Ovary (tissue), 9 donors: ENCODE data around the gene NEDD4L. TPM values are rescaled to one million over a fixed set of nuclear protein-coding genes. Genes with fewer than 3 reads are reported as not detected.

Source experiments
- DNase-seq, 5 donors: peaks; one replicate each; pipeline ENCODE4 v3.0.0-alpha.2; 2019 to 2020
- H3K27ac ChIP-seq, 2 donors: fragments of 200-600 bp; one replicate each; pipeline versions ENCODE4 v1.5.1 to v1.8.0; 2019 to 2022
- H3K27me3 ChIP-seq: fragments of 200-600 bp; one replicate; pipeline ENCODE4 v1.8.0; 2022
- H3K36me3 ChIP-seq: fragments of 200-600 bp; sonication (generic); one replicate; pipeline ENCODE4 v1.5.1; 2019
- H3K4me1 ChIP-seq: one replicate; pipeline ENCODE4 v1.8.1; 2013; ENCODE audit warnings: mild to moderate bottlenecking, moderate library complexity; ENCODE audit not compliant: insufficient read depth
- H3K4me3 ChIP-seq: fragments of 200-600 bp; sonication (generic); one replicate; pipeline ENCODE4 v1.5.1; 2017
- H3K9me3 ChIP-seq, 2 donors: fragments of 200-600 bp in 1 of 2; sonication (generic) in 1 of 2; one replicate each; pipeline versions ENCODE4 v1.5.1 to v1.8.1; 2013 to 2019; ENCODE audit warnings: mild to moderate bottlenecking in 1 of 2, moderate library complexity in 1 of 2
- CTCF ChIP-seq, 3 donors: fragments of 450-650 bp in 2 of 3; fragments of 200-600 bp in 1 of 3; IDR thresholded peaks; one replicate each; pipeline versions ENCODE4 v1.5.1 to v1.8.0; 2016 to 2022; ENCODE audit warnings: antibody characterized with exemption in 3 of 3, mild to moderate bottlenecking in 1 of 3
- EP300 ChIP-seq: sonication (generic); formaldehyde crosslinking; IDR thresholded peaks from one replicate; pipeline ENCODE4 v1.6.1; 2017; ENCODE audit warnings: antibody characterized with exemption
- POLR2A ChIP-seq: fragments of 450-650 bp; IDR thresholded peaks from one replicate; pipeline ENCODE4 v1.6.1; 2017; ENCODE audit warnings: antibody characterized with exemption, mild to moderate bottlenecking, moderate library complexity
- WGBS, 3 donors: extraction: QIAGEN DNeasy Blood & Tissue Kit in 1 of 3; methylation state at CpG; one replicate each; pipeline versions ENCODE4 v1.1.5 to v1.1.7; 2013 to 2017; 5-methylcytosine and 5-hydroxymethylcytosine counted together
- intact Hi-C, 4 donors: fragments of 100-400 bp; cut with DNase I; formaldehyde crosslinking; loops; one replicate each; pipeline versions ENCODE4 v1.11.0 to v1.15.1; 2022 to 2023
- polyA plus RNA-seq, 2 donors: library from polyadenylated mRNA; stranded (reverse); fragments of 200-250 nt in 1 of 2; fragments of 350-450 nt in 1 of 2; fragmentation: Illumina TruSeq in 1 of 2; extraction: RNeasy Lipid Tissue Mini Kit (QIAGEN cat#74804) in 1 of 2; gene quantifications; one replicate each; pipeline ENCODE4 v1.2.3, GENCODE V29; 2013 to 2014
- total RNA-seq, 7 donors: library from RNA; depleted of rRNA in 2 of 7; stranded (reverse); fragments of >200 nt in 2 of 7; fragmentation: NEBNext Ultra II Directional in 3 of 7; extraction: Animal tissue kit (Norgen Biotek cat#: 25700) in 3 of 7; gene quantifications; one replicate each; pipeline versions ENCODE4 v1.1.0 to v1.2.4, GENCODE V29; 2016 to 2023
- donor health status: DM: no; HTN: no; CAD: no; lungs with moderate emphysema.
- donor health status: DM: no; HTN: no; CAD: no.
- donor health status: Bipolar disorder and iron deficiency.
- donor health status: DM: yes; HTN: yes; CAD: no.
- donor health status: DM: no; HTN: no; CAD: no.
- donor health status: DM: yes; HTN: yes; CAD: no.

NEDD4L gene
- total and polyA plus RNA-seq, 9 donors = 11.0 to 75.2 (median 18.2) TPM

GRCh38 chr18:57998461-57998860 lies 45.6 kb upstream of the NEDD4L start:
- no peak overlapping the region for H3K27ac ChIP-seq
- TF ChIP-seq CTCF (IDR thresholded peaks at IDR 0.05) (no peak), POLR2A (no peak), EP300 (no peak)
- no peaks in the 10 kb centered on the region for H3K9me3 ChIP-seq
- no peak overlapping the region for H3K4me3 ChIP-seq
- no peaks in the 10 kb centered on the region for H3K27me3 ChIP-seq
- intact Hi-C loops = no loop called here
- DNase-seq = no peak
- WGBS, 3 donors = 95 to 96% (median 95%) methylated on average over 1 of the region's 1 CpG
- H3K36me3 ChIP-seq = no peaks in the 10 kb centered on the region
- no peaks in the 10 kb centered on the region for H3K4me1 ChIP-seq

- TF ChIP-seq EP300 (no peak), POLR2A (no peak), CTCF (IDR thresholded peaks at IDR 0.05) (no peak)
- no peaks in the 10 kb centered on the region for H3K9me3 ChIP-seq
- no peak overlapping the region for H3K27ac ChIP-seq
- no peaks in the 10 kb centered on the region for H3K4me1 ChIP-seq
- no peaks in the 10 kb centered on the region for H3K27me3 ChIP-seq
- no peak overlapping the region for H3K4me3 ChIP-seq
- intact Hi-C loops = no loop called here
- no peaks in the 10 kb centered on the region for H3K36me3 ChIP-seq
- 79 to 90% (median 81%) methylated on average over 3 of the region's 3 CpGs for WGBS, 3 donors
- DNase-seq = no peak
Observed at GRCh38 chr18:58004317-58004716, 39.7 kb upstream of the NEDD4L start.

GRCh38 chr18:58005011-58005410 lies 39.0 kb upstream of the NEDD4L start:
- no peaks in the 10 kb centered on the region for H3K9me3 ChIP-seq
- no peaks in the 10 kb centered on the region for H3K36me3 ChIP-seq
- no peak overlapping the region for H3K27ac ChIP-seq
- DNase-seq = no peak
- H3K27me3 ChIP-seq = no peaks in the 10 kb centered on the region
- H3K4me3 ChIP-seq = no peak overlapping the region
- intact Hi-C loops = no loop called here
- TF ChIP-seq EP300 = no peak
- TF ChIP-seq POLR2A = no peak
- TF ChIP-seq CTCF (IDR thresholded peaks at IDR 0.05) = no peak
- H3K4me1 ChIP-seq = no peaks in the 10 kb centered on the region
- WGBS, 3 donors = 68 to 72% (median 69%) methylated on average over 2 of the region's 2 CpGs

- DNase-seq = no peak
- TF ChIP-seq CTCF (IDR thresholded peaks at IDR 0.05) = no peak
- TF ChIP-seq POLR2A = no peak
- TF ChIP-seq EP300 = no peak
- Histone ChIP-seq H3K27ac (no peak overlapping the region), H3K36me3 (no peaks in the 10 kb centered on the region), H3K4me3 (no peak overlapping the region), H3K27me3 (no peaks in the 10 kb centered on the region), H3K9me3 (no peaks in the 10 kb centered on the region), H3K4me1 (no peaks in the 10 kb centered on the region)
- intact Hi-C loops = no loop called here
- WGBS, 3 donors = 68 to 74% (median 73%) methylated on average over 3 of the region's 3 CpGs
Observed at GRCh38 chr18:58005885-58006523, 38.0 kb upstream of the NEDD4L start.
